T-helper 2 cell treated with Interferon-gamma antibody and Interleukin-4, amounts not matched to agents 5 μg/mL and 100 μg/mL, for 36 hours (primary cell): Measurements from ENCODE around the gene RTP3.
"Not testable (repeated sequence)": the region's sequence is repeated elsewhere in the genome, so short reads cannot be mapped to it uniquely, and the experiment has no call there.

ENCODE experiments used
- DNase-seq: peaks from one replicate; pipeline ENCODE4 v3.0.0; 2021; ENCODE audit warnings: low spot score
- H3K27ac Mint-ChIP-seq: one replicate; pipeline ENCODE4 v1.8.0; 2021; ENCODE audit warnings: mild to moderate bottlenecking, mixed read lengths
- H3K27me3 Mint-ChIP-seq: one replicate; pipeline ENCODE4 v1.8.0; 2021; ENCODE audit warnings: low read depth, mixed read lengths
- H3K36me3 Mint-ChIP-seq: one replicate; pipeline ENCODE4 v1.8.0; 2021; ENCODE audit warnings: low read depth, mixed read lengths
- H3K4me1 Mint-ChIP-seq: one replicate; pipeline ENCODE4 v1.8.0; 2021; ENCODE audit warnings: low read depth, mixed read lengths
- H3K4me3 Mint-ChIP-seq: one replicate; pipeline ENCODE4 v1.8.0; 2022; ENCODE audit warnings: mild to moderate bottlenecking, moderate library complexity, mixed read lengths
- H3K9me3 Mint-ChIP-seq: one replicate; pipeline ENCODE4 v1.8.0; 2021; ENCODE audit warnings: mixed read lengths

RTP3 gene

GRCh38 chr3:46533091-46533490 lies 35.3 kb downstream of the RTP3 start:
- H3K4me1 Mint-ChIP-seq: peaks cover 24% of the 10 kb centered on the region
- no peak overlapping the region for H3K4me3 Mint-ChIP-seq

DNA sequence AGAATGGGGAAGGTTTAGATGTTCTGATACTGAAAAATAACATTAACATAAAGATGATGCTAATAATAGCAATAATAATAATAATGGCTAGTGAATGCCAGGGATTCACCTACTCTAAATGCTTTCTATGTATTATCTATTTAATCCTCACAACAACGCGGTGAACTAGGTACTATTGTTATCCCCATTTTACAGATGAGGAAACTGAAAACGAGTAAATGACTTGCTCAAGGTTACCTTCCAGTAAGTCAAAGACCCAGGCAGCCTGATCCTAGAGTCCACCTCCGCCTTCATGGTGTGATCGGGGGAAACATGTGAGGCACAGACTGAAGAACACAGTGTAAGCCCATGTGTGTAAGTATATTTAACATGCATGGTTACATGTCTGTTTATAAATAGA lies 38.0 kb downstream of the RTP3 start:
- no peak overlapping the region for H3K27ac Mint-ChIP-seq
- H3K4me1 Mint-ChIP-seq: peaks cover 42% of the 10 kb centered on the region
- peaks cover 52% of the 10 kb centered on the region for H3K27me3 Mint-ChIP-seq
- no peak overlapping the region for H3K4me3 Mint-ChIP-seq
- H3K36me3 Mint-ChIP-seq: peaks cover 7% of the 10 kb centered on the region
- peaks cover 6% of the 10 kb centered on the region for H3K9me3 Mint-ChIP-seq
- DNase-seq: no peak

More at GRCh38 chr3:46533091-46533490, 35.3 kb downstream of the RTP3 start:
- peaks cover 5% of the 10 kb centered on the region for H3K36me3 Mint-ChIP-seq
- DNase-seq: no peak
- H3K27me3 Mint-ChIP-seq: peaks cover 60% of the 10 kb centered on the region
- peaks cover 6% of the 10 kb centered on the region for H3K9me3 Mint-ChIP-seq
- no peak overlapping the region for H3K27ac Mint-ChIP-seq

DNA sequence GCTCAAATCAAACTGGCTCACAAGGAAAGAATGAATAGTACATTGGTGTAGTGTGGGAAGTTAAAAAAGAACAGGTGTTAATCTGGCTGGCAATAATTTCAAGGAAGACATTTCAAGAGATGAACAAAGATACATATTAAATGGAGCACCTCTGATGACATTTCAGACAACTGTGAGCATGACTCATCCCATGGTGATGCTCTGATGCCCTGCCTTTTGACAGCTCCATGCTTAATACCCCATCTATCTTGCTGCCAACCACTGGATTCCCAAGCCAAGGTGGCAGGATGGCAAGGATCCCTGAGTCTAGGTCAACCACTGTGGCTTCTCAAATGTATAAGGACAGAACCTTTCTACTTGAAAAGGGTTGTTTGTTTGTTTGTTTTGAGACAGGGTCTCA lies 39.0 kb downstream of the RTP3 start:
- Mint-ChIP-seq H3K27me3 (peaks cover 42% of the 10 kb centered on the region), H3K27ac (no peak overlapping the region), H3K4me1 (peaks cover 46% of the 10 kb centered on the region), H3K9me3 (peaks cover 6% of the 10 kb centered on the region), H3K36me3 (peaks cover 8% of the 10 kb centered on the region), H3K4me3 (no peak overlapping the region)
- no peak for DNase-seq

DNA sequence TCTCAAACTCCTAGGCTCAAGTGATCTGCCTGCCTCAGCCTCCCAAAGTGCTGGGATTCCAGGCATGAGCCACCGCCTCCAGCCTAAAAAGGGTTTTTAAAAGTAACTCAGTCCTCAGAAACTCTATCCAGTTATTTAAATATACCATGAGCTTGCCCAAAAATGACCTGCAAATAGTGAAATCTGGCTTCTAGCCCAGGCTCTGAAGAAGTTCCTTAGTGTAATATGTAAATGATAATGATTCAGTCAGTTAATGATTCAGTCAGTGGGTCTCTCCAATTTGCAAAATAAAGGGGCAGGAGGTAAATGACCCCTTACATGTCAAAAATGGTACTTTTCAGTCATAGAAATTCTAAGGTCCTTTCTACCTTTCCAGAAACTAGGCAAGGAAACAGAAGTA lies 39.5 kb downstream of the RTP3 start:
- Mint-ChIP-seq H3K4me3 (no peak overlapping the region), H3K27me3 (peaks cover 36% of the 10 kb centered on the region), H3K36me3 (peaks cover 8% of the 10 kb centered on the region), H3K9me3 (peaks cover 6% of the 10 kb centered on the region), H3K4me1 (peaks cover 52% of the 10 kb centered on the region), H3K27ac (no peak overlapping the region)
- DNase-seq: no peak

- peaks cover 8% of the 10 kb centered on the region for H3K36me3 Mint-ChIP-seq
- peak overlapping the region; percentile 72 for H3K4me3 Mint-ChIP-seq
- peaks cover 33% of the 10 kb centered on the region for H3K27me3 Mint-ChIP-seq
- DNase-seq: no peak
- peaks cover 56% of the 10 kb centered on the region for H3K4me1 Mint-ChIP-seq
- H3K27ac Mint-ChIP-seq: peak overlapping the region; percentile 84
- H3K9me3 Mint-ChIP-seq: peaks cover 6% of the 10 kb centered on the region
Measured at GRCh38 chr3:46537779-46538178, 40.0 kb downstream of the RTP3 start.

GRCh38 chr3:46538425-46538802 lies 40.6 kb downstream of the RTP3 start:
- Mint-ChIP-seq H3K4me3 (peak overlapping the region; percentile 72), H3K27ac (peak overlapping the region; percentile 84), H3K4me1 (peaks cover 61% of the 10 kb centered on the region), H3K27me3 (peaks cover 27% of the 10 kb centered on the region)
- H3K9me3 Mint-ChIP-seq, H3K36me3 Mint-ChIP-seq, DNase-seq: not testable (repeated sequence)

- peak overlapping the region; percentile 84 for H3K27ac Mint-ChIP-seq
Measured at GRCh38 chr3:46538803-46539442, 41.1 kb downstream of the RTP3 start.

DNA sequence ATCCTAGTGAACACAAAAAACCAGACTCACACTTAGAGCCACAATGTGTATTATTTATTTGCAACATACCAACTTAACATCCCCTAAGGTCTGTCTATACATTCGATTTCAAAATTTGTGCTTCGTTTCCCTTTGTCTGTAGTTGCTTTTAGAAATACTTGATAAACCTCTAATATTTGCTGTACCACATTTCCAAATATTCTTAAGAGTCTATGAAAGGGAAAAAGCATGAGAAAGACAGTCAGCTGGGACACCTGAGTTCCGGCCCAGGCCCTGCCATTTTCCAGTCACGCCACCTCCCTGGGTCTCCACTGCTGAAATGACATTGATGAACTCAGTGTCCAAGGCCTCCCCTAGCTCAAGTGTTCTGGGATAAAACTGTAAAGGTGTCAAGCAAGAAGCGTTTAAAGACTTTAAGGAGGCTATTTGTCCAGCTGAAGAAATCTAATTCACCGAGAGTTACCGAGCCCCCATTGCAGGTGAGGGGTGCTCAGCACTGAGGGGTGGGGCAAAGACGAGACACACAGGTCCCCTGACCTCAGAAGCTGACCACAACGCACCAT lies 41.7 kb downstream of the RTP3 start:
- Mint-ChIP-seq H3K27ac (peak overlapping the region; percentile 84), H3K9me3 (peaks cover 2% of the 10 kb centered on the region), H3K4me1 (peaks cover 61% of the 10 kb centered on the region), H3K27me3 (peaks cover 17% of the 10 kb centered on the region), H3K4me3 (peak overlapping the region; percentile 72), H3K36me3 (peaks cover 8% of the 10 kb centered on the region)
- no peak for DNase-seq

More at GRCh38 chr3:46538803-46539442, 41.1 kb downstream of the RTP3 start:
- H3K9me3 Mint-ChIP-seq: peaks cover 6% of the 10 kb centered on the region
- peaks cover 23% of the 10 kb centered on the region for H3K27me3 Mint-ChIP-seq
- peaks cover 63% of the 10 kb centered on the region for H3K4me1 Mint-ChIP-seq
- peaks cover 8% of the 10 kb centered on the region for H3K36me3 Mint-ChIP-seq
- H3K4me3 Mint-ChIP-seq: peak overlapping the region; percentile 72
- DNase-seq: peak; percentile 67

DNA sequence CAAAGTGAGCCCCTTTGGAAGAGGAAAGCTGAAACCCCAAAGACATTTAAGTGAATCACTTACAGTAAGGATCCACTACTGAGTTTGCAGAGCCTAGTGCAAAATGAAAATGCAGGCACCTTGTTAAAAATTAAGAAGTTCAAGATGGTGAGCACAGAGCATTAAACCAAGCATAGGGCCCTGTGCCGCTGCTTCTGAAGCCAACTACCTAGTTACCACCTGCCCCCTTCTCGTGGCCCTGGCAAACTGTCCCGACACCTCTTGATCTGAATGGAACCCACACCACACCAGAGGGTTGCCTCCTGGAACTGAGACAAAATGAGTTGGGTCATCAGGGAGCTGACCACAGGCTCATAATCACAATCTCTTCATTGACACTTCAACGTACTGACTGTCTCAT lies 42.8 kb downstream of the RTP3 start:
- Mint-ChIP-seq H3K4me3 (no peak overlapping the region), H3K27ac (no peak overlapping the region), H3K4me1 (peaks cover 64% of the 10 kb centered on the region), H3K36me3 (peaks cover 8% of the 10 kb centered on the region), H3K9me3 (peaks cover 2% of the 10 kb centered on the region), H3K27me3 (peaks cover 12% of the 10 kb centered on the region)
- DNase-seq: no peak

- Mint-ChIP-seq H3K4me3 (no peak overlapping the region), H3K36me3 (peaks cover 2% of the 10 kb centered on the region), H3K27ac (no peak overlapping the region), H3K9me3 (no peaks in the 10 kb centered on the region), H3K4me1 (peaks cover 63% of the 10 kb centered on the region), H3K27me3 (peaks cover 9% of the 10 kb centered on the region)
- DNase-seq: no peak
Measured at GRCh38 chr3:46541835-46542234, 44.1 kb downstream of the RTP3 start.

DNA sequence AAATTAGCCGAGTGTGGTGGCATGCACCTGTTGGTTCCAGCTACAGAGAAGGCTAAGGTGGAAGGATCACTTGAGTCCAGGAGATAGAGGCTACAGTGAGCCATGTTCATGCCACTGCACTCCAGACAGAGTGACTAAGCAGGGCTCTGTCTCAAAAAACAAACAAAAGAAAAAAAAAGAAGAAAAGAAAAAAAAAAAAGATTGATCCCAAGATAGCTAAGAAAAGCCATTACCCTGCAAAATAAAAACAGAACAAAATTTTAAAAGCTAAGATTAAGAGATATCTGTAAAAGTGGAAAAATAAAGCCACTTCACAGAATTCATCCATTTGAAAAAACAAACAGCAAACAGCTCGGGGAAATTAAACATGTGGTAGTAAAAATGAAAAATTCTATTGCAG lies 44.6 kb downstream of the RTP3 start:
- H3K27ac Mint-ChIP-seq: peak overlapping the region; percentile 55
- H3K36me3 Mint-ChIP-seq: peaks cover 2% of the 10 kb centered on the region
- peaks cover 14% of the 10 kb centered on the region for H3K27me3 Mint-ChIP-seq
- H3K4me1 Mint-ChIP-seq: peaks cover 63% of the 10 kb centered on the region
- DNase-seq: no peak
- H3K4me3 Mint-ChIP-seq: peak overlapping the region; percentile 51
- no peaks in the 10 kb centered on the region for H3K9me3 Mint-ChIP-seq

DNA sequence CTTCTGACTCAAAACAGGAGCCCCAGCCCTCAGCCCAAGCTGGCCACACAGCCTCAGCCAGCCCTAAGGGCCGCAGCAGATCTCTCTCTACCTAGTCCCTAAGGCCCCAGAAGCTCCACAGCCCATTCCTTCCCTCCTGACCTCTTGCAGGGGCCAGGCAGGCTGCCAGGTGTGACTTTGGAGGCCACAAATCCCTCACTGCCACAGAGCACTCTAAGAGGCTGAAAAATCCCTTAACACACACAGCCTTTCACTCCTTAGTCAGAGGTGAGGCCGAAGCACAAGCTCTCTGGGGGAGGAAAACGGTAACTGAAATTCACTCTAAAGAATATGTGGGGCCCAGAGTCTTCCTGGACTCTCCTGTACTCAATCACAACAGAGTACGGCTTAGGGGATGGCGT lies 45.0 kb downstream of the RTP3 start:
- Mint-ChIP-seq H3K9me3 (no peaks in the 10 kb centered on the region), H3K27me3 (peaks cover 17% of the 10 kb centered on the region), H3K4me3 (peak overlapping the region; percentile 51), H3K27ac (peak overlapping the region; percentile 22), H3K4me1 (peaks cover 58% of the 10 kb centered on the region), H3K36me3 (peaks cover 3% of the 10 kb centered on the region)
- no peak for DNase-seq

GRCh38 chr3:46544771-46545503 lies 47.2 kb downstream of the RTP3 start:
- Mint-ChIP-seq H3K9me3 (no peaks in the 10 kb centered on the region), H3K36me3 (peaks cover 4% of the 10 kb centered on the region), H3K4me1 (peaks cover 48% of the 10 kb centered on the region), H3K27me3 (peaks cover 32% of the 10 kb centered on the region), H3K4me3 (no peak overlapping the region), H3K27ac (no peak overlapping the region)
- DNase-seq: no peak
